GM12872 (cell line): ENCODE results near the gene GRIA1.

Experiments used
- TF ChIP-seq, protein P1 (sequence below): IDR thresholded peaks from 3 replicates; pipeline ENCODE4 v1.5.1; 2011; ENCODE audit warnings: low read depth, mild to moderate bottlenecking, low read length, moderate library complexity; ENCODE audit not compliant: insufficient read depth

The GRIA1 gene

GRCh38 chr5:153798830-153799229, 308.4 kb downstream of the GRIA1 start:
- TF ChIP-seq, protein P1, sequence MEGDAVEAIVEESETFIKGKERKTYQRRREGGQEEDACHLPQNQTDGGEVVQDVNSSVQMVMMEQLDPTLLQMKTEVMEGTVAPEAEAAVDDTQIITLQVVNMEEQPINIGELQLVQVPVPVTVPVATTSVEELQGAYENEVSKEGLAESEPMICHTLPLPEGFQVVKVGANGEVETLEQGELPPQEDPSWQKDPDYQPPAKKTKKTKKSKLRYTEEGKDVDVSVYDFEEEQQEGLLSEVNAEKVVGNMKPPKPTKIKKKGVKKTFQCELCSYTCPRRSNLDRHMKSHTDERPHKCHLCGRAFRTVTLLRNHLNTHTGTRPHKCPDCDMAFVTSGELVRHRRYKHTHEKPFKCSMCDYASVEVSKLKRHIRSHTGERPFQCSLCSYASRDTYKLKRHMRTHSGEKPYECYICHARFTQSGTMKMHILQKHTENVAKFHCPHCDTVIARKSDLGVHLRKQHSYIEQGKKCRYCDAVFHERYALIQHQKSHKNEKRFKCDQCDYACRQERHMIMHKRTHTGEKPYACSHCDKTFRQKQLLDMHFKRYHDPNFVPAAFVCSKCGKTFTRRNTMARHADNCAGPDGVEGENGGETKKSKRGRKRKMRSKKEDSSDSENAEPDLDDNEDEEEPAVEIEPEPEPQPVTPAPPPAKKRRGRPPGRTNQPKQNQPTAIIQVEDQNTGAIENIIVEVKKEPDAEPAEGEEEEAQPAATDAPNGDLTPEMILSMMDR, result no peak

GRCh38 chr5:153799466-153799865, 309.0 kb downstream of the GRIA1 start:
- TF ChIP-seq, protein P1, result no peak

DNA sequence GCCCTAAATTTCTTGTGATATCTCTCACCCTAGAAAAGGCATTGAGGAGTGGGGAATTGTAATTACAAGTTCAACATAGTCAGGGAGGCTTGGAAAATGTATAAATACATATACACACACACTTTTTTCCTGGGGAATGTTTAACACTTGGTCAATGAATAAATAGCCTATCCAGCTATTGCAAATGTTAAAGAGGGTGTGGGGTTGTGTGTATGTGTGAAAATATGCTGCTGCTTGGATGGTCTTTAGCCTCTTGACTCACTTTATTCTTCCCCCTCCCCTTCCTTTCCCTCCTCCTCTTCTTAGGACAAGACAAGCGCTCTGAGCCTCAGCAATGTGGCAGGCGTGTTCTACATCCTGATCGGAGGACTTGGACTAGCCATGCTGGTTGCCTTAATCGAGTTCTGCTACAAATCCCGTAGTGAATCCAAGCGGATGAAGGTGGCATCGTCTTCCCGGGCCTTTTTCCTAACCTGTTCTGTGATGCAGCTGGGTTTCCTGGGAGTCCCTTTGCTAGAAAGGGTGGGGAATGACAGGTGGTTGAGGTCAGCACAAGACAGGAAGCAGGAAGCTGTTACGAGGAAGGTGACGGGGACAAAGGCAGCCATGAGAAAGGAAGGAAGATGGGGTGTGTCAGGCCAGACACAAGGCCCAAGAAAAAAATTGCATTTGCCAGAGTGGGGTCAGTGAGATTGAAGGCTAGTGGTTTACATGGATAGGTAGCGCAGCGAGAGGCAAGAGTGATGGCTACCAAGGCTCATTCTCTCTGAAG, 311.8 kb downstream of the GRIA1 start:
- TF ChIP-seq, protein P1, result no peak

DNA sequence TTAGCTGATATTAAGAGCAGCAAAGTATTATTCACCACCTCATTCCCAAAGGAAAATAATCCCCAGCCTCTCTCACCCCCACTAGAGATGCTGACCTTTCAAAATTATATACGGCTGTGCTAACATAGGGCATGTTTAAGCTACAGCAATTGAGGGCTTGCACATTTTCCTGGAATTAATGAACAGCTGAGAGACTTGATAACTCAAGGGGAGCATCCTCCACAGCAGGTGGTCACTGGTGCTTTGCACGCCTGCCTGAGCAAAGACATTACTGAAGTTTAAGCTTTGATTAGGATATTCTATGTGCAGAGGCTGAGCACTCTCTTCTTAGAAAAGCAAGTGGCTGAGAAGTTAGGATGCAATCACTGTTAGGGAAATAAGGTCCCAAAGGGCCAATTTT, 317.3 kb downstream of the GRIA1 start:
- TF ChIP-seq, protein P1, result no peak

DNA sequence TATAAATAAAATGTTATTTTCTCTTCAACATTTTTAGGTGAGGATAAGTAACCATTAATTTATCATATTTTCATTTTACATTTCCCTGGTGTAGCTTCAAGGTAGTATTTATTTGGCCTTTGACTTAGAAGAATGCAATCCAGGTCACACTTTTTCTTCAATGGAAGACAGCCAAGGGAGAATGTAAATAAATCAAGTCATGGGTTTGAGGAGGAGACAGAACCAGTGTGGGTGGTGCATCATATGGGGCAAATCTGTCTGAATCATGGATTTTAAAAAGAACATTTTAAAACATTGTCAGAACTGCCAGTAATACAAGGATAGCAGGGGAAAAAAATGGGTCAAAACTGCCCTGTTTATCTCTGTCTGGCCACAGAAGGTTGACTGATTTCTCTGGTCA, 318.7 kb downstream of the GRIA1 start:
- TF ChIP-seq, protein P1, result no peak

- TF ChIP-seq, protein P1, result no peak
Measured at GRCh38 chr5:153813901-153814300, 323.4 kb downstream of the GRIA1 start.

- TF ChIP-seq, protein P1, result no peak
Measured at GRCh38 chr5:153816870-153817269, 326.4 kb downstream of the GRIA1 start.
